NCI-H2171 (cell line): Measurements from ENCODE around the gene RNU2-1.
A peak's percentile ranks its signal among the peaks of the same experiment; 100 is the strongest.
"Not testable (repeated sequence)": the region's sequence is repeated elsewhere in the genome, so short reads cannot be mapped to it uniquely, and the experiment has no call there.

Source experiments
- DNase-seq: peaks from one replicate; lab custom pipeline; 2025; lab: John Stamatoyannopoulos, UW

Gene RNU2-1

DNA sequence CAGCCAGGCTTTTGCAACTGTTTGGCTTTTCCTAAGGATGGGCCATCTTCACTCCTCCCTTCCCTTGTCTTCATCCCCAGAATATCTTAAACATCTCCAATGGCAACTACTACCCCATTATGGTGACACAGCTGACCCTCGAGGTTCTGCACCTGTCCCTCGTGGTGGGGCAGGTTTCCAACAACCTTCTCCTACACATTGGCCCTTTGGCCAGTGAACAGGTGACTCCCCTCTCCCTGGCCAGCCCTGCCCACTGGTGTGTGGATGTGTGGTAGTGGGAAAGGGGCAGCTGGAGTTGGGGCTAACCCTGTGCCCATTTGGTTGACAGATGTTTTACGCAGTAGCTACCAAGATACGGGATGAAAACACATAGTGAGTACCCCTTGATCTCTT, 17.4 kb downstream of the RNU2-1 start:
- no peak for DNase-seq

DNA sequence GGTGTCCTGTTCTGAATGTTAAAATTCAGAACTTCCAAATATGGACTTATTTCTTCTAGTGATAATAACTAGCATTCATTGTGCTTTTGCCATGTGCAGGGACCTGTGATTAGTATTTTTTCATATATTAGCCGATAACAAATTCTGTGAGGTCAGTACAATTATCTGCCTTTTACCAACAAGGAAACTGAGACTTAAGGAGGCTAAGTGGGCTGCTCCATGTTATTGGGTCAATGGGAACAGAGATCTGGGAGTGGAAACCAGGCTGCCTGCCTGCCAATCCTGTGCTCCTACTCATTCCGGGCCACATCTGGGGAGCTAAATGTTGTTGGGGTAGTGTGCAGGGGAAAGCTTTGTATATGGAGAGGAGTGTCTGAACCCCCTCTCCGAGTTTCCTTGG, 18.4 kb downstream of the RNU2-1 start:
- DNase-seq, result no peak

DNA sequence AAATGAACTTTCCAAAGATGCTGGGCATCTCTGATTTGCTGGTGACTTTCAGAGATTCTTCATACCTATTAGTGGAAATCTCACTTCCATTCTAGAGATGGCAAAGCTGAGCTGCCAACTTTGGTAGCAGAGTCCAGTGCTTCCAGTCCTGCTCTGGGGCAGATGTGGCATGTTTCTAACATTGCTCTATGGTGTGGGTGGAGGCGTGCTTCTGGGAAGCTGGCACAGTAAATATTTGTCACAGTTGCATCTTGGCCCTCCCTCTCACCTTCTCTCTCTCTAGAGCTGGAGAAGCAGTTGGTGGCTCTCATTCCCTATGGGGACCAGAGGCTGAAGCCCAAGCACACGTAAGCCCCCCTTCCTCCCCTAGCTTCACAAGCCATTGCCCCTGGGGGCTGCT, 20.2 kb downstream of the RNU2-1 start:
- no peak for DNase-seq

DNA sequence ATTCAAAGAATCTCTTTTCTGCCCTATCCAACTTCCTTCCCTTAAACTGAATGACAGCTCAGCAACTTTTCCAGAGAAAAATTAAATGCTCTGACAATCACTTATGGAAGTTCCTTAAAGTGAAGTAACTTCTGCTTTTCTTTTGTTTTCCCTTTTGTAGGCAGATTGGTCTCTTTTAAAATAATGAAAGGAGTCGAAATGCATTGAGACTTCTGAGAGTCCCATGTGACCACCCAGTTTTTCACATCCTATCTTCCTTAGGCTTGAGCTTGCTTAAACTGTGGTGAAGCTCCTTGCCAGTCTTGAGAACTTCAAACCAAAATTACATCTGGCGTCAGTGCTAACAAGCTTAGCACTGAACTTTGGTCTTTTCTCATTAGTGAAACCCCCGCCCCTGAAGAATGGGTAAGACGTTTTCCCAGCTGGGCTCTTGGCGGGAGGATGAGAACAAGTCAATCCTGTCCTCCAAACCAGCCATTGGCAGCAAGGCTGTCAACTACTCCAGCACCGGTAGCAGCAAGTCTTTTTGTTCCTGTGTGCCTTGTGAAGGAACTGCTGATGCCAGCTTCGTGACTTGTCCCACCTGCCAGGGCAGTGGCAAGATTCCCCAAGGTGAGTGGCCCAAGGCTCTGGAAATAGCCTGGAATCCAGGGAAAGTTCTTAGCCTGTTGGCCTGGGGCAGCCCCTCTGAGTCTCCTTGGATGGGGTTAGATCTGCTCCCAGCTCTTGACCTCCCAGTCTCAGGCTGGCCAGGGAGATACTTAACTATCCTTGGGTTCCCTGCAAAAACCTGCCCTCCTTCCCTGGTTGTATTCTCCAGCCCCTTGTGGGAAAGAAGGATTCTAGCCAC, 20.9 kb downstream of the RNU2-1 start:
- DNase-seq, result no peak

DNA sequence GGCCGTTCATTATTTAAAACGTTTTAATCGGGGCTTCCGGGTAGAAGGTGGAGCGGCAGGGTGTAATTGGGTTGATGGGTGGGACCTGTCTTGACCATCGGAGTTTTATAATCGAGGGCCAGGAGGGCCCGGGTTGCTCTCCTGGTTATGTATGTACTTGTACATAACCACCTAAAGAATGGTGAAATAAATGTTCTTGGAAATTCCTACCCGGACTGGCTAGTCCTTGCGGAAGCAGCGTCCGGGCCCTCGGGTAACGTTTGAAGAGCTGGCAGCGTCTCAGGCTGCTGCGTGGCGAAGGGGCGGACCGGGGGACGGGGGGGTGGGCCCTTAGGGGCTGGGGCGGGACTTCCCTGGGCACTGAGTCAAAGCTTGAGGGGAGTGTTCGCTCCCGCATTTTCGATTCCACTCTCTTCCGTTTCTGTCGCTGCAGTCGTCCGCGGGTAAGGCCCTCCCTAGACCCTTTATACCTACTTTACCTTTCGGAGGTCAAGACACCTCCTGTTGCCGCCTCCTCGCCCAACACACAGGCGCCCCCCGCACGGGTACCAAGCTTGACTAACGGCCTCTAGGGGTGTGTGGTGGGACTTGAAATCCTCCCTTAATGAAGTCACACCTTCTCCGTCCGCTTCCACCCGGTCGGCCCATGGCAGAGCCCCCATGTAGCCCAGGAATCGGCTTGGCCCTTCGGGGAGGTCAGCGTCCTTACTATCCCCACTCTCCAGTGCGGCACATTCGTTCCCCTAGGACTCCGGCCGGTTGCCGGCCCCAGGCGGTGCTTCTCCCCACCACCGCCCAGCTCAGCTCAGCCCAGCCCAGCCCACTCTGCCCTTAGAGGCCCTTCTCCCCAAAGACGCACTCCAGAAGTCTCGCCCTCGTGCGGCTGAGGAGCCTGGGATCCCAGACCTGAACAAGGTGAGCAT, 22.0 kb downstream of the RNU2-1 start, which contains the start of gene TMEM106A:
TMEM106A (plus strand) TSS at position 396 of the 923 bp plus-strand sequence. CDS start 1,167 bp downstream, outside the sequence.
- DNase-seq, result no peak

DNA sequence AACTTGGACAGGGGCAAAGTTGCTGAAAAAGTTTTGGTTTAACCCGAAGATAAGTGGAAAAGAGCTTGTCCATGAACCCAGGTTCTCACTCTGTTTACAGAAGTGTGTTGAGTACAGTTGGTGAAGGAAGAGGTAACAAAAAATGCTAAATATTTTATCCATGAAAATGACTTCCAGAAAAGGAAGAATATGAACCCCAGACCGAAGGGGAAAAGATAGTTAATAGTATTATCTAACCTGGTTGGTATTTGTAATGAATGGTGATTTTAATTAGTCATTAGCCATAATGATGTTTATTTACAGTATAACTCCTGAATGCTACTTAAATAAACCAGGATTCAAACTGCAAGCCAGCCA, 22.7 kb downstream of the RNU2-1 start:
- DNase-seq, result no peak

DNA sequence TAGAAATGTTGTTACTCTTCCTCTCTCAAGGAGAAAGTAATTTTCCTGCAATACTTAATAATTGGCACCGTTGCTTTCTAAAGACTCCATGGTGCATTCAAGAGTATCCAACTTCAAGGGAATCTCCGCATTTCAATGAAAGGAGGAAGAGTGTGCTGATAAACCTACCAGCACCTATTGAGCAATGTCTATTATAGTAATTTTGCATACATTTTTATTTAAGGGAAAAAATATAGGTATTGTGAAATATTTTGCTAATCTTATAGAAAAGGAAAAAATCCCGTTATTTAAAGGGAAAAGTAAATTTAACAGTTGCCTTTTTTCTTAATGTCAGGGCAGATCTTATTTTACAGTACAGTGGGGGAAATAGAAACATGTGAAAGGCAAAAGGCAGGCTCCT, 23.2 kb downstream of the RNU2-1 start:
- DNase-seq, result no peak

DNA sequence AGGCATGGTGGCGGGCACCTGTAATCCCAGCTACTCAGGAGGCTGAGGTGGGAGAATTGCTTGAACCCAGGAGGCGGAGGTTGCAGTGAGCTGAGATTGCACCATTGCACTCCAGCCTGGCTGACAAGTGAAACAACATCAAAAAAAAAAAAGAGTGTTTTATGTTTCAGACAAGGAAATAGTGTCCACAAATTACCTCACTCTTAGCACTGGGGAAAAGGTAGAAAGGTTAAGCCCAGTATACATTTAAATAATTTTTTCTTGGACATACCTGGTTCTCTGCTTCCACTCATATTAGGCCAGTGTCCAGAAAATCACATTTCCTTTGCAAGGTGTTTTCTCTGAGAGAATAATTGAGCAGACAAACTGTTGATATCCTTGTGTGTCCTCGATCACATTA, 30.8 kb downstream of the RNU2-1 start:
- not testable (repeated sequence) for DNase-seq

DNA sequence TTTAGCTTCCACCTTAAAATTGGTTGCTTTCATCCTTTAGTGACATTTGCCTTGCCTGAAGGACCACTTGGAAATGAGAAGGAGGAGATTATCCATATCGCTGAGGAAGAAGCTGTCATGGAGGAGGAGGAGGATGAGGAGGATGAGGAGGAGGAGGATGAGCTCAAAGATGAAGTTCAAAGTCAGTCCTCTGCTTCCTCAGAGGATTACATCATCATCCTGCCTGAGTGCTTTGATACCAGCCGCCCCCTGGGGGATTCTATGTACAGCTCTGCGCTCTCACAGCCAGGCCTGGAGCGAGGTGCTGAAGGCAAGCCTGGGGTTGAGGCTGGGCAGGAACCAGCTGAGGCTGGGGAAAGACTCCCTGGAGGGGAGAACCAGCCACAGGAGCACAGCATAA, 33.6 kb downstream of the RNU2-1 start:
- peak; percentile 9 for DNase-seq

DNA sequence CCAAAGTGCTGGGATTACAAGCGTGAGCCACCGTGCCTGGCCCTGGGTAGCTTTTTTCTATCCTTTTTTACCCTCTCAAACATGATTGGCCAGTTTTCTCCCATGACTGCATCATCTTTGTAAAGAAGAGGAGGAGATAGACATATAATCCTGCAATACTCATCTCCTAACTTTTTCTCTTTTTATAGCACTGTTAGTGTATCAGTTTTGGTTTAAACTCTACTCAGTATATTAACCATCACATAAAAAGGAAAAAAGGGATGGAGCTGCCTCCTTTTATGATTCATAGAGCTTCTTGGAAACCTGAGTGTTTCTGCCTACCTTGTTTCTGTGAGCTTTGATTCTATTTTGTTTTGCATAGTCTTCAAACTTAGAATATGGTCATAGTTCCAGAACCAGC, 34.1 kb downstream of the RNU2-1 start:
- DNase-seq, result no peak

DNA sequence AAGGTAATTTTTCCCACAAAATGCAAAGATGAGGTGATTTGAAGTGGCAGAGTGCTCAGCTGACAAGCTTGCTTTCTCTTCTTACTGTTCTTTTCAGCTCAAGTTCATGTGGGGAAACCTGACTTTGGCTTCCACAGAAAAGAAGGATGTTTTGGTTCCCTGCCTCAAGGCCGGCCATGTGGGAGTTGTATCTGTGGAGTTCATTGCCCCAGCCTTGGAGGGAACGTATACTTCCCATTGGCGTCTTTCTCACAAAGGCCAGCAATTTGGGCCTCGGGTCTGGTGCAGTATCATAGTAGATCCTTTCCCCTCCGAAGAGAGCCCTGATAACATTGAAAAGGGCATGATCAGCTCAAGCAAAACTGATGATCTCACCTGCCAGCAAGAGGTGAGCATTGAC, 40.5 kb downstream of the RNU2-1 start:
- no peak for DNase-seq

DNA sequence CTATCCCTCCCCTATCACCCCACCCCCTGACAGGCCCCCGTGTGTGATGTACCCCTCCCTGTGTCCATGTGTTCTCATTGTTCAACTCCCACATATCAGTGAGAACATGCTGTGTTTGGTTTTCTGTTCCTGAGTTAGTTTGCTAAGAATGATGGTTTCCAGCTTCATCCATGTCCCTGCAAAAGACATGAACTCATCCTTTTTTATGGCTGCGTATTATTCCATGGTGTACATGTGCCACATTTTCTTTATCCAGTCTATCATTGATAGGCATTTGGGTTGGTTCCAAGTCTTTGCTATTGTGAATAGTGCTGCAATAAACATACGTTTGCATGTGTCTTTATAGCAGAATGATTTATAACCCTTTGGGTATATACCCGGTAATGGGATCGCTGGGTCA, 47.1 kb downstream of the RNU2-1 start:
- DNase-seq, result not testable (repeated sequence)

DNA sequence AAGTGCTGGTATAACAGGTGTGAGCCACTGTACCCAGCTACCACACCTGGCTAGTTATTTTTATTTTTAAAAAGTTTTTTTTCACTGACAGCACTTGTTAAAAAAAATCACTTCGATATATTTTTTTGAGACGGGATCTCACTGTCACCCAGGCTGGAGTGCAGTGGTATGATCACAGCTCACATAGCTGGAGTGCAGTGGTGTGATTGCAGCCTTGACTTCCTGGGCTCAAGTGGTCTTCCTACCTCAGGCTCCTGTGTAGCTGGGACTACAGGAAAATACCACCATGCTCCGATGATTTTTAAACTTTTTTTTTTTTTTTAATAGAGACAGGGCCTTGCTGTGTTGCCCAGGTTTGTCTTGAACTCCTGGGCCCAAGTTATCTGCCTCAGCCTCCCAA, 49.9 kb downstream of the RNU2-1 start:
- no peak for DNase-seq
